Left lung (tissue), 10 donors: Measurements from ENCODE around the gene KIF15. TPM values are rescaled to one million over a fixed set of nuclear protein-coding genes. Genes with fewer than 3 reads are reported as not detected.

Experiments
- ATAC-seq: fragments of 200-7000 bp; cut with Tn5 transposase; one replicate; pipeline ENCODE4 v1.9.1; 2020; ENCODE audit warnings: moderate library complexity
- DNase-seq, 4 donors: peaks; one replicate each; pipeline ENCODE4 v3.0.0-alpha.2; 2013 to 2020
- H3K27ac ChIP-seq, 2 donors: fragments of 200-600 bp; sonication (generic) in 1 of 2; one replicate each; pipeline versions ENCODE4 v1.5.0 to v1.8.0; 2020 to 2021
- H3K27me3 ChIP-seq, 2 donors: fragments of 200-600 bp; sonication (generic) in 1 of 2; one replicate each; pipeline versions ENCODE4 v1.5.0 to v1.8.0; 2020 to 2021
- H3K36me3 ChIP-seq, 2 donors: fragments of 200-600 bp; sonication (generic) in 1 of 2; one replicate each; pipeline versions ENCODE4 v1.5.0 to v1.8.0; 2020 to 2021
- H3K4me1 ChIP-seq, 2 donors: fragments of 200-600 bp; one replicate each; pipeline ENCODE4 v1.8.0; 2021
- H3K4me3 ChIP-seq, 2 donors: fragments of 200-600 bp; sonication (generic) in 1 of 2; one replicate each; pipeline versions ENCODE4 v1.5.0 to v1.8.0; 2020 to 2021; ENCODE audit warnings: mild to moderate bottlenecking in 1 of 2
- H3K9me3 ChIP-seq, 2 donors: fragments of 200-600 bp; sonication (generic) in 1 of 2; one replicate each; pipeline versions ENCODE4 v1.5.0 to v1.8.0; 2020 to 2021
- intact Hi-C, 2 donors: fragments of 100-400 bp; cut with DNase I; formaldehyde crosslinking; loops; one replicate each; pipeline versions ENCODE4 v1.11.2 to v1.14.2; 2022
- polyA plus RNA-seq, 6 donors: library from polyadenylated mRNA; unstranded; fragments of 120-200 nt; gene quantifications; one replicate each; pipeline ENCODE4 v1.2.1, GENCODE V29; 2013; ENCODE audit not compliant: insufficient read length in 6 of 6
- total RNA-seq, 2 donors: library from RNA; stranded (reverse); fragmentation: NEBNext Ultra II Directional; extraction: Animal tissue kit (Norgen Biotek cat#: 25700); gene quantifications; one replicate each; pipeline ENCODE4 v1.2.1, GENCODE V29; 2021
- TF ChIP-seq, protein P1 (sequence below), 2 donors: fragments of 200-600 bp; sonication (generic) in 1 of 2; IDR thresholded peaks; one replicate each; pipeline versions ENCODE4 v1.5.0 to v1.8.0; 2021; ENCODE audit warnings: antibody characterized with exemption in 2 of 2
- donor health status: DM: no; HTN: yes; CAD: no.
- donor health status: DM: no; HTN: no; CAD: no.

Gene KIF15
- total and polyA plus RNA-seq, 8 donors, result 1.8 to 51.3 (median 22.6) TPM

DNA sequence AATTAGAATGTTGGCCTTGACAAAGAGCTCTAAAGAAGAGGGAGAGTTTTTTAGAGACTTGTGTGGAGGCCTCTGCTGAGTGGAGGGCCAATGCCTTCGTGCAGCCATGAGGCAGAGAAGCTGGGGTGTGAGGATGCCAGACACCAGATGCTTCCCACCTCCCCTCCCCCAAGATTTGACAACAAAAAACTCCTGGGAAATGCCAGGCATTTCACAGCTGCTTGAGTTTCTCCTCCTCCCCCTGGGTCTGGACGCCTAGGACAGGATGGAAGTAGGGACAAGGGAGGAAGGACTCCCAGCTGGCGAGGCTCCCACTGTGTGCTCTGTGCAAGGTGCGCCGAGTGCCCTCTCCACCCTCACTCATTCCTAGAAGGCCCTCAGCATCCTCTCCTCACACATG is 132.9 kb downstream of the KIF15 start:
- no peak for DNase-seq
- Histone ChIP-seq H3K27ac (no peak overlapping the region), H3K36me3 (no peaks in the 10 kb centered on the region), H3K9me3 (no peaks in the 10 kb centered on the region), H3K4me1 (no peaks in the 10 kb centered on the region), H3K27me3 (peaks cover 0 to 13% of the 10 kb centered on the region in 2 donors), H3K4me3 (no peak overlapping the region)
- TF ChIP-seq, protein P1, sequence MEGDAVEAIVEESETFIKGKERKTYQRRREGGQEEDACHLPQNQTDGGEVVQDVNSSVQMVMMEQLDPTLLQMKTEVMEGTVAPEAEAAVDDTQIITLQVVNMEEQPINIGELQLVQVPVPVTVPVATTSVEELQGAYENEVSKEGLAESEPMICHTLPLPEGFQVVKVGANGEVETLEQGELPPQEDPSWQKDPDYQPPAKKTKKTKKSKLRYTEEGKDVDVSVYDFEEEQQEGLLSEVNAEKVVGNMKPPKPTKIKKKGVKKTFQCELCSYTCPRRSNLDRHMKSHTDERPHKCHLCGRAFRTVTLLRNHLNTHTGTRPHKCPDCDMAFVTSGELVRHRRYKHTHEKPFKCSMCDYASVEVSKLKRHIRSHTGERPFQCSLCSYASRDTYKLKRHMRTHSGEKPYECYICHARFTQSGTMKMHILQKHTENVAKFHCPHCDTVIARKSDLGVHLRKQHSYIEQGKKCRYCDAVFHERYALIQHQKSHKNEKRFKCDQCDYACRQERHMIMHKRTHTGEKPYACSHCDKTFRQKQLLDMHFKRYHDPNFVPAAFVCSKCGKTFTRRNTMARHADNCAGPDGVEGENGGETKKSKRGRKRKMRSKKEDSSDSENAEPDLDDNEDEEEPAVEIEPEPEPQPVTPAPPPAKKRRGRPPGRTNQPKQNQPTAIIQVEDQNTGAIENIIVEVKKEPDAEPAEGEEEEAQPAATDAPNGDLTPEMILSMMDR (IDR thresholded peaks at IDR 0.05), result no peak
- intact Hi-C loops, result no loop called here
- no peak for ATAC-seq

DNA sequence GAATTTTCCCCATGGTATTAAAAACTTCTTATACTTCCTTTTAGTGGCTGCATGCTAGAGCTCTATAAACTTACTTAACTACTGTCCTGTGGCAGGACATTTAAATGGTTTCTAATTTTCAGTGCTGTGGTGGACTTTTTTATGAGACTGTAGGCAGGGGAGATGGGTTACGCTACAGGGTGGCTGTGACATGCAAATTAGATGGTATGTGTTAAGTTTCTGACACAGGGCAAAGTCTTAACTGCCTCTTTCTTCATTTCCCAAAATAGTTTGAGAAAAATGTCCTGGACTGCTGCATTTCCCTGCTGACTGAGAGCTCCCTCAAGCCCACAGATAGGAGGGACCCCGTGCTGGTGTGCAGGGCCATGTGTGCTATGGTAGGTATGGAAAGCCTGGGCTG is 134.8 kb downstream of the KIF15 start:
- ATAC-seq (no peak), DNase-seq (no peak)
- Histone ChIP-seq H3K4me3 (no peak overlapping the region), H3K4me1 (no peaks in the 10 kb centered on the region), H3K27me3 (peaks cover 0 to 27% of the 10 kb centered on the region in 2 donors), H3K9me3 (no peaks in the 10 kb centered on the region), H3K27ac (no peak overlapping the region), H3K36me3 (no peaks in the 10 kb centered on the region)
- TF ChIP-seq, protein P1 (IDR thresholded peaks at IDR 0.05), result no peak
- intact Hi-C loops, result no loop called here

DNA sequence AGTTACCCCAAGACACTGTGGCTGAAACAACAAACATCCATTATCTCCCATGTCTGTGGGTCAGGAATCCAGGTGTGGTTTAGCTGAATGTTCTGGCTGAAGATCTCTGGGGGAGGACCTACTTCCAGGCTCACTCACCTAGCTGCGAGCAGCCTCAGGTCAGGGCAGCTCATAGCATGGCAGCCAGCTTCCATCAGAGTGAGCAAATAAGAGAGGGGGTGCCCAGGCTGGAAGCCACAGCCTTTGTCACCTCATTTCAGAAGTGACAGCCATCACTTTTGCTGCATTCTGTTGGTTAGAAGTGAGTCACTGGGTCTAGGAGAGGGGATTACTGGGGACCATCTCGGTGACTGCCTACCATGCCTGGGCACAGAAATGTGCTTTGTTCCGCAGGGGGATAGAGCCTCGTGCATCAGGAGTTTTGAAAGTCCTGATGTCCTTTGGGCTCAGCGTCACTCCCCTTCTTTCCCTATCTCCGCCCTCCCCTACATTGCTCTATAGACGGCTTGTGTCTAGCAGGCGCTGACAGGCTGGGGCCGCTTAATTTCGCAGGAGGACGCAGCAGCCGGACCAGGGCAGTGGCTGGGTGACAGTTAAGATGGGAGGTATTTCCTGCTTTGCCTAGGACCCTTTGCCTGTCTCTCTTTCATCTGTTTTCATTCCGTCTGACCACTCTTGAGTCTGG is 138.2 kb downstream of the KIF15 start:
- TF ChIP-seq, protein P1 (IDR thresholded peaks at IDR 0.05), result no peak
- intact Hi-C loops, result no loop called here
- H3K9me3 ChIP-seq, result no peaks in the 10 kb centered on the region
- no peak overlapping the region for H3K4me3 ChIP-seq
- no peak overlapping the region for H3K27ac ChIP-seq
- ATAC-seq (no peak), DNase-seq (no peak)
- no peaks in the 10 kb centered on the region for H3K36me3 ChIP-seq
- H3K4me1 ChIP-seq, result no peaks in the 10 kb centered on the region
- peaks cover 0 to 27% of the 10 kb centered on the region in 2 donors for H3K27me3 ChIP-seq

DNA sequence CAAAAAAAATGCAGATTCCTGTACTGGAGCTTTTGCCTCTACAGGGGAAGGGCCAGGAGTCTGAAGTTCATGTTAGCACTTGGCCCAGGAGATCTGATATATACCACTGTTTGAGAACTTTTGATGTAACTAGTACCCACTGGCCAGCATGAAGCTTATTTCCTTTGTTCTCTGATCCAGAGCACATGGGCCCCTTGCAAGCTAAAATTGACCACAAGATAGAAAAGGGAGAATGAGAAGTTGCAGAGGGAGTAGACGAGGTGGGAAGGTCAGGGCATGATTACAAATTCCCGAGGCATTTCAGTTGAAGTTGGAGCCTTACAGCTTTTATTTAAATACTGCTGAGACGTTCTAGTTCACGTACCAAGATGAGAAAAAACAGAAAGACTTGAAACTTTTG is 141.0 kb downstream of the KIF15 start:
- intact Hi-C loops, result no loop called here
- Histone ChIP-seq H3K4me3 (no peak overlapping the region), H3K4me1 (no peaks in the 10 kb centered on the region), H3K36me3 (no peaks in the 10 kb centered on the region), H3K27me3 (peaks cover 0 to 27% of the 10 kb centered on the region in 2 donors), H3K9me3 (no peaks in the 10 kb centered on the region), H3K27ac (no peak overlapping the region)
- DNase-seq (no peak), ATAC-seq (no peak)
- TF ChIP-seq, protein P1 (IDR thresholded peaks at IDR 0.05), result no peak

Other genes with a start within 250 kb of the KIF15 start
- gene ZKSCAN7, start 206.6 kb upstream of the KIF15 start, total RNA-seq, result 1 to 10 TPM; 4.0 to 6.0 TPM
- 10 to 100 TPM; 15.9 to 19.1 (median 18.2) TPM for gene ZKSCAN7, start 206.6 kb upstream of the KIF15 start, polyA plus RNA-seq
- gene ZNF660, start 176.8 kb upstream of the KIF15 start, total RNA-seq, result 1 to 10 TPM; 2.8 to 4.9 TPM
- gene ZNF660, start 176.8 kb upstream of the KIF15 start, polyA plus RNA-seq, result 10 to 100 TPM; 15.3 to 27.9 (median 22.2) TPM
- 10 to 100 TPM; 13.1 to 14.1 TPM for gene ZNF197, start 136.8 kb upstream of the KIF15 start, total RNA-seq
- 10 to 100 TPM; 33.7 to 37.0 (median 36.6) TPM for gene ZNF197, start 136.8 kb upstream of the KIF15 start, polyA plus RNA-seq
- 1 to 10 TPM; 8.4 to 9.2 TPM for gene ZNF35, start 113.1 kb upstream of the KIF15 start, total RNA-seq
- 10 to 100 TPM; 10.4 to 13.3 (median 11.4) TPM for gene ZNF35, start 113.1 kb upstream of the KIF15 start, polyA plus RNA-seq
- 1 to 10 TPM; 3.6 to 3.9 TPM for gene ZNF502, start 49.1 kb upstream of the KIF15 start, total RNA-seq
- 10 to 100 TPM; 11.8 to 13.6 (median 12.5) TPM for gene ZNF502, start 49.1 kb upstream of the KIF15 start, polyA plus RNA-seq
- gene ZNF501, start 32.2 kb upstream of the KIF15 start, total RNA-seq, result 1 to 10 TPM; 4.4 to 5.3 TPM
- 10 to 100 TPM in 1 of 6 donors, 1 to 10 TPM in 5; 9.1 to 10.2 (median 9.7) TPM for gene ZNF501, start 32.2 kb upstream of the KIF15 start, polyA plus RNA-seq
- 10 to 100 TPM; 20.4 to 24.5 TPM for gene KIAA1143, start 175 bp upstream of the KIF15 start, total RNA-seq
- gene KIAA1143, start 175 bp upstream of the KIF15 start, polyA plus RNA-seq, result 10 to 100 TPM; 45.9 to 60.7 (median 57.3) TPM
- 10 to 100 TPM; 14.2 to 18.4 TPM for gene TMEM42, start 100.1 kb downstream of the KIF15 start, total RNA-seq
- 10 to 100 TPM; 20.4 to 26.0 (median 23.4) TPM for gene TMEM42, start 100.1 kb downstream of the KIF15 start, polyA plus RNA-seq
- gene TGM4, start 112.8 kb downstream of the KIF15 start, total RNA-seq, result not detected
- under 1 TPM in 5 of 6 donors, not detected in 1; 0.06 to 0.14 (median 0.06) TPM for gene TGM4, start 112.8 kb downstream of the KIF15 start, polyA plus RNA-seq
- 100 to 1,000 TPM in 1 of 2 donors, 10 to 100 TPM in 1; 86.8 to 129 TPM for gene ZDHHC3, start 214.4 kb downstream of the KIF15 start, total RNA-seq
- 100 to 1,000 TPM; 104 to 134 (median 123) TPM for gene ZDHHC3, start 214.4 kb downstream of the KIF15 start, polyA plus RNA-seq
- 10 to 100 TPM; 33.2 to 34.8 TPM for gene EXOSC7, start 214.4 kb downstream of the KIF15 start, total RNA-seq
- 10 to 100 TPM; 59.6 to 76.2 (median 64.5) TPM for gene EXOSC7, start 214.4 kb downstream of the KIF15 start, polyA plus RNA-seq